Measurements from ENCODE around the gene KLHL3. TPM values are rescaled to one million over a fixed set of nuclear protein-coding genes. Genes with fewer than 3 reads are reported as not detected.
A peak's percentile ranks its signal among the peaks of the same experiment; 100 is the strongest.
"Not testable (repeated sequence)": the region's sequence is repeated elsewhere in the genome, so short reads cannot be mapped to it uniquely, and the experiment has no call there.

KLHL3 gene
- total RNA-seq (2014; rRNA removed; shearing (Covaris generic)): 0.05 TPM in 1 of 2 replicates, not detected in the other

GRCh38 chr5:137735555-137736284 is at the start of gene KLHL3:
TSS of gene KLHL3 (minus strand) at chr5:137736089. CDS start at chr5:137735646, 443 bp downstream.
- DNase-seq (ENCODE audit: low read depth in 1 of 2, low spot score in 2 of 2): no peak
- Histone ChIP-seq H3K27ac (no peak within 1 kb of the TSS), H3K9me3 (replicated peaks) (no peaks in the 10 kb centered on the region), H3K27me3 (replicated peaks) (no peaks in the 10 kb centered on the region), H3K4me3 (no peak within 1 kb of the TSS), H3K4me1 (replicated peaks) (no peaks in the 10 kb centered on the region), H3K36me3 (no peaks in the 10 kb centered on the region)

DNA sequence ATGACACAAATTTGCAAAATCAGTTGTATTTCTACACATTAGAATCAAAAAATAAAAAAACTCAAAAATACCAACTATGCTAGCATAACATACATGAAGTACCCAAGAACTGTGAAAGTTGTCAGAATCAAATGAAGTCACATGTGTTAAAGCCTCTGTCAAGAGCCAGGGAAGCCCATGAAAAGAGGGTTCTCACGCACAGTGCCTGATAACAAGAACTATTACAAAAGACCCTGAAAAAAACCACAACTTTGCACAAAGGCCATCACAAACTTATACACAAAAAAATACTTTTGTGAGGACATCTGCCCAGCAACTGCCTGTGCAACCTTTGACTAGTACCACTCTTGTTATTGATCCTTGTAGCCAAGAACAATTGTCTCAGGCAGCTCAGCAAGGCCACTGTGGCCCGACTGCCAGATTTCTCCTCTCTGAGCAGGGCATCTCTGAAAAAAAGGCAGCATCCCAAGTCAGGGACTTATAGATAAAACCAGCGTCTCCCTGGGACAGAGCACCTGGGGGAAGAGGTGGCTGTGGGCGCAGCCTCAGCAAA is 47.2 kb upstream of the KLHL3 start:
- Histone ChIP-seq H3K4me3 (no peak overlapping the region), H3K36me3 (no peaks in the 10 kb centered on the region), H3K27me3 (replicated peaks) (peaks cover 44% of the 10 kb centered on the region), H3K4me1 (replicated peaks) (no peaks in the 10 kb centered on the region), H3K27ac (no peak overlapping the region), H3K9me3 (replicated peaks) (no peaks in the 10 kb centered on the region)
- no peak for DNase-seq (ENCODE audit: low read depth in 1 of 2, low spot score in 2 of 2)

DNA sequence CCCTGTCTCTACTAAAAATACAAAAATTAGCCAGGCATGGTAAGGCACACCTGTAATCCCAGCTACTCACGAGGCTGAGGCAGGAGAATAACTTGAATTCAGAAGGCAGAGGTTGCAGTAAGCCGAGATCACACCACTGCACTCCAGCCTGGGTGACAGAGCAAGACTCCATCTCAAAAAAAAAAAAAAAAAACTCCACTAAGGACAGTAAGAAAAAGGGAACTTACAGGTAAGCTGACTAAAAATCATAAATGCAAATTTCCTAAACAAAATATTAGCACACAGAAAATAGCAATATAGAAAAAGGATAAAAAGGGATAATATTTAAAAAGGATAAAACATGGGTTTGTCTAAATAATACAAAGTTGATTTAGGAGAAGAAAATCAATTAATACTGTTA is 46.2 kb upstream of the KLHL3 start:
- no peak for DNase-seq (ENCODE audit: low read depth in 1 of 2, low spot score in 2 of 2)
- no peaks in the 10 kb centered on the region for H3K4me1 ChIP-seq (replicated peaks)
- no peaks in the 10 kb centered on the region for H3K9me3 ChIP-seq (replicated peaks)
- H3K36me3 ChIP-seq: no peaks in the 10 kb centered on the region
- no peak overlapping the region for H3K4me3 ChIP-seq
- no peak overlapping the region for H3K27ac ChIP-seq
- peaks cover 48% of the 10 kb centered on the region for H3K27me3 ChIP-seq (replicated peaks)

GRCh38 chr5:137778772-137779564 is 43.1 kb upstream of the KLHL3 start:
- DNase-seq (ENCODE audit: low read depth in 1 of 2, low spot score in 2 of 2): peak in 1 of 2 experiments; percentile 20
- Histone ChIP-seq H3K4me1 (replicated peaks) (no peaks in the 10 kb centered on the region), H3K4me3 (no peak overlapping the region)

DNA sequence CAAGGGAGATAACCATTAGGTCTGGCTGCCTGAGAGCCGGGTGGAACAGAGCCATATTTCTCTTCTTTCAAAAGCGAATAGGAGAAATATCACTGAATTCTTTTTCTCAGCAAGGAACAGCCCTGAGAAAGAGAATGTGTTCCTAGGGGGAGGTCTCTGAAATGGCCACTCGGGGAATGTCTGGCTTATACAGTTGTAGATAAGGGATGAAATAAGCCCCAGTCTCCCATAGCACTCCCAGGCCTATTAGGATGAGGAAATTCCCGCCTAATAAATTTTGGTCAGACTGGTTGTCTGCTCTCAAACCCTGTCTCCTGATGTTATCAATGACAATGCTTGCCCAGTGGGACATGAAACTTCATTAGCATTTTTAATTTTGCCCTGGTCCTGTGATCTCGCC is 32.0 kb upstream of the KLHL3 start:
- H3K4me3 ChIP-seq; H3K9me3 ChIP-seq (replicated peaks); H3K27ac ChIP-seq; H3K4me1 ChIP-seq (replicated peaks); H3K27me3 ChIP-seq (replicated peaks); DNase-seq (ENCODE audit: low read depth in 1 of 2, low spot score in 2 of 2); H3K36me3 ChIP-seq: not testable (repeated sequence)

More at GRCh38 chr5:137778772-137779564, 43.1 kb upstream of the KLHL3 start:
- Histone ChIP-seq H3K27me3 (replicated peaks) (peaks cover 45% of the 10 kb centered on the region), H3K27ac (no peak overlapping the region), H3K36me3 (no peaks in the 10 kb centered on the region), H3K9me3 (replicated peaks) (no peaks in the 10 kb centered on the region)

- DNase-seq (ENCODE audit: low read depth in 1 of 2, low spot score in 2 of 2): no peak
- Histone ChIP-seq H3K27me3 (replicated peaks) (no peaks in the 10 kb centered on the region), H3K4me1 (replicated peaks) (peaks cover 20% of the 10 kb centered on the region), H3K36me3 (no peaks in the 10 kb centered on the region), H3K27ac (no peak overlapping the region), H3K4me3 (no peak overlapping the region), H3K9me3 (replicated peaks) (no peaks in the 10 kb centered on the region)
These were observed 25.7 kb upstream of the KLHL3 start for GRCh38 chr5:137761566-137761965.

- Histone ChIP-seq H3K4me3 (no peak overlapping the region), H3K36me3 (no peaks in the 10 kb centered on the region), H3K27me3 (replicated peaks) (no peaks in the 10 kb centered on the region), H3K4me1 (replicated peaks) (peaks cover 20% of the 10 kb centered on the region), H3K9me3 (replicated peaks) (no peaks in the 10 kb centered on the region), H3K27ac (no peak overlapping the region)
- peak; percentile 55 to 59 for DNase-seq (ENCODE audit: low read depth in 1 of 2, low spot score in 2 of 2)
These were observed 25.0 kb upstream of the KLHL3 start for GRCh38 chr5:137760719-137761516.

- H3K4me1 ChIP-seq (replicated peaks): peaks cover 22% of the 10 kb centered on the region
- no peak overlapping the region for H3K4me3 ChIP-seq
- no peaks in the 10 kb centered on the region for H3K9me3 ChIP-seq (replicated peaks)
- no peak for DNase-seq (ENCODE audit: low read depth in 1 of 2, low spot score in 2 of 2)
- no peaks in the 10 kb centered on the region for H3K27me3 ChIP-seq (replicated peaks)
- H3K27ac ChIP-seq: no peak overlapping the region
- H3K36me3 ChIP-seq: no peaks in the 10 kb centered on the region
These were observed 24.4 kb upstream of the KLHL3 start for GRCh38 chr5:137760294-137760693.

- no peaks in the 10 kb centered on the region for H3K27me3 ChIP-seq (replicated peaks)
- H3K4me3 ChIP-seq: no peak overlapping the region
- peaks cover 28% of the 10 kb centered on the region for H3K4me1 ChIP-seq (replicated peaks)
- no peak overlapping the region for H3K27ac ChIP-seq
- no peak for DNase-seq (ENCODE audit: low read depth in 1 of 2, low spot score in 2 of 2)
- peaks cover 3% of the 10 kb centered on the region for H3K36me3 ChIP-seq
- no peaks in the 10 kb centered on the region for H3K9me3 ChIP-seq (replicated peaks)
These were observed 22.9 kb upstream of the KLHL3 start for GRCh38 chr5:137758715-137759306.

DNA sequence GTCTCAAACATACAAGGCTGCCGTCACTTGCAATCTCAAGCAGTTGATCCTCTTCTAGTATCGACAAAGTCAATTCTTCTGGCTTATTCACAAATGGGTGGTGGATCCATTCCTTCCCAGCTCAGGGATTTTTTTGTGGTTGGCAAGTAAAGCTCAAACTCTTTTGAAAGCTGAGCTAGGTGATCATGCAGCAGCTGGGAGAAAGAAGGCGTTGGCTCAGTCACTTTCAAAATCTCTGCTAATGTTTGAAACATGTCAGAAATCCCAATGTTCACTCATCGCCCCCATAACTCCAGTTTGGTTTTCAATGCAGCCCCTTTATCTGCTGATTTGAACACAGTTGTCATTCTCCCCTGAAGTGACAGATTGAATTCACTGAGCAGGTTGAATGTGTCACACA is 22.2 kb upstream of the KLHL3 start:
- Histone ChIP-seq H3K4me1 (replicated peaks) (peaks cover 28% of the 10 kb centered on the region), H3K27me3 (replicated peaks) (no peaks in the 10 kb centered on the region), H3K36me3 (peaks cover 10% of the 10 kb centered on the region), H3K4me3 (no peak overlapping the region), H3K27ac (no peak overlapping the region), H3K9me3 (replicated peaks) (no peaks in the 10 kb centered on the region)
- no peak for DNase-seq (ENCODE audit: low read depth in 1 of 2, low spot score in 2 of 2)

DNA sequence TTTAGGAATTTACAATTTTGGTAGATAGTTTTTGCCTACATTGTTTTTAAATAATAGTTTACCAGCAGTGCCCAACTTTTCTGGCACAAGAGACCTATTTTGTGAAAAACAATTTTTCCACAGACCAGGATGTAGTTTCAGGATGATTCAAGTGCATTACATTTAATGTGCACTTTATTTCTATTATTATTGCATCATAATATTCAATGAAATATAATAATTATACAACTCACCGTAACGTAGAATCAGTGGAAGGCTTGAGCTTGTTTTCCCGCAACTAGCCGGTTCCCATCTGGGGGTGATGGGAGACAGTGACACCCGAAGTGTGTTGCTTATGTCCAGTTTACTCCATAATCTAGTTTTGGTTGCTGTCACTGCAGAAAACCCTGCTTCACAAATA is 21.7 kb upstream of the KLHL3 start:
- peaks cover 15% of the 10 kb centered on the region for H3K36me3 ChIP-seq
- peaks cover 28% of the 10 kb centered on the region for H3K4me1 ChIP-seq (replicated peaks)
- no peak for DNase-seq (ENCODE audit: low read depth in 1 of 2, low spot score in 2 of 2)
- no peak overlapping the region for H3K4me3 ChIP-seq
- H3K27me3 ChIP-seq (replicated peaks): no peaks in the 10 kb centered on the region
- H3K27ac ChIP-seq: no peak overlapping the region
- H3K9me3 ChIP-seq (replicated peaks): no peaks in the 10 kb centered on the region

- Histone ChIP-seq H3K9me3 (replicated peaks) (no peaks in the 10 kb centered on the region), H3K27ac (peak overlapping the region; percentile 98), H3K4me1 (replicated peaks) (peaks cover 18% of the 10 kb centered on the region), H3K4me3 (peak overlapping the region; percentile 60), H3K27me3 (replicated peaks) (no peaks in the 10 kb centered on the region), H3K36me3 (peaks cover 37% of the 10 kb centered on the region)
- DNase-seq (ENCODE audit: low read depth in 1 of 2, low spot score in 2 of 2): no peak
These were observed 19.3 kb upstream of the KLHL3 start for GRCh38 chr5:137754961-137755762.

Measured in SJSA1 (cell line).